GM12801 (cell line): ENCODE results near the gene ITGA2B.

Source experiments
- TF ChIP-seq, protein P1 (sequence below): IDR thresholded peaks from one replicate; pipeline ENCODE4 v1.5.1; 2011; ENCODE audit warnings: control low read depth; ENCODE audit not compliant: insufficient read length; ENCODE audit errors: extremely low read depth

The ITGA2B gene

DNA sequence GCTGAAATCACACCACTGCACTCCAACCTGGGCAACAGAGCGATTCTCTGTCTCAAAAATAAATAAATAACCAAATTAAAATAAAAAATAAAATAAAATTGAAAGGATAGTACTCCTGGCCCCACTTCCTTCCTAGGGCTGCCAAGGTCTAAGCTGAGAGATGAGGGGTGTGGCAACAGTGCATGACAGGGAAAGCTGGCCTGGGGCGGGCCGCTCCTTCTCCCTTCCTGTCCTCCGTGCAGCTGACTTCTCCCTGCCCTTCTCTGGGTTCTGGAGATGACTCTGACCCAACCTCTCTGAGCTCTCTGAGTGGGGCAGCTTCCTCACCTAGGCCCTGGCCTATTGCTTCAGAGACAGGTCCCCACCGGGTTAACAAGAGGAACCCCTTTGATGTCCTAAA, 56.1 kb downstream of the ITGA2B start:
- TF ChIP-seq, protein P1, sequence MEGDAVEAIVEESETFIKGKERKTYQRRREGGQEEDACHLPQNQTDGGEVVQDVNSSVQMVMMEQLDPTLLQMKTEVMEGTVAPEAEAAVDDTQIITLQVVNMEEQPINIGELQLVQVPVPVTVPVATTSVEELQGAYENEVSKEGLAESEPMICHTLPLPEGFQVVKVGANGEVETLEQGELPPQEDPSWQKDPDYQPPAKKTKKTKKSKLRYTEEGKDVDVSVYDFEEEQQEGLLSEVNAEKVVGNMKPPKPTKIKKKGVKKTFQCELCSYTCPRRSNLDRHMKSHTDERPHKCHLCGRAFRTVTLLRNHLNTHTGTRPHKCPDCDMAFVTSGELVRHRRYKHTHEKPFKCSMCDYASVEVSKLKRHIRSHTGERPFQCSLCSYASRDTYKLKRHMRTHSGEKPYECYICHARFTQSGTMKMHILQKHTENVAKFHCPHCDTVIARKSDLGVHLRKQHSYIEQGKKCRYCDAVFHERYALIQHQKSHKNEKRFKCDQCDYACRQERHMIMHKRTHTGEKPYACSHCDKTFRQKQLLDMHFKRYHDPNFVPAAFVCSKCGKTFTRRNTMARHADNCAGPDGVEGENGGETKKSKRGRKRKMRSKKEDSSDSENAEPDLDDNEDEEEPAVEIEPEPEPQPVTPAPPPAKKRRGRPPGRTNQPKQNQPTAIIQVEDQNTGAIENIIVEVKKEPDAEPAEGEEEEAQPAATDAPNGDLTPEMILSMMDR: no peak

DNA sequence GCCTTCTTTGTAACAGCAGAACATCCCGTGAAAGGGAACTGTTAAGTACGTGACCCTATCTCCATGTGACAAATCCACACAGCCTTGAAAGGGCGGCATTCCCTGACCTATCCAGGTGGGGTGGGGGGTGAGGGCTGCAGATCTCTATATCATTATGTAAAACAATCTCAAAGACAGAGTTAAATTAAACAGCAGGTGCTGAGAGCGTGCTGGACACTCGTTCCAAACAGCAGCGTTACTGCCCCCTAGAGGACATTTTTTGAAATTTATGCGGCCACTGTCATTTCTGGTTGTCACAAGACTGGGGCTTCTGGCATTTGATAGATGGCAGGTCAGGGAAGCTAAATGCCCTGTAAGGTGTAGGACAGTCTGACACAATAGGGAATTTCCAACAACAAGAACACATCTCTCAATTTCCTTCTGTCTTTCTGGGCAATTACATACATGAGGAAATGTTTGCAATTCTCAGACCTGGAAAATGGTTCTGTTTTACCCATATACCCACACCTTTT, 58.1 kb downstream of the ITGA2B start:
- TF ChIP-seq, protein P1: no peak

DNA sequence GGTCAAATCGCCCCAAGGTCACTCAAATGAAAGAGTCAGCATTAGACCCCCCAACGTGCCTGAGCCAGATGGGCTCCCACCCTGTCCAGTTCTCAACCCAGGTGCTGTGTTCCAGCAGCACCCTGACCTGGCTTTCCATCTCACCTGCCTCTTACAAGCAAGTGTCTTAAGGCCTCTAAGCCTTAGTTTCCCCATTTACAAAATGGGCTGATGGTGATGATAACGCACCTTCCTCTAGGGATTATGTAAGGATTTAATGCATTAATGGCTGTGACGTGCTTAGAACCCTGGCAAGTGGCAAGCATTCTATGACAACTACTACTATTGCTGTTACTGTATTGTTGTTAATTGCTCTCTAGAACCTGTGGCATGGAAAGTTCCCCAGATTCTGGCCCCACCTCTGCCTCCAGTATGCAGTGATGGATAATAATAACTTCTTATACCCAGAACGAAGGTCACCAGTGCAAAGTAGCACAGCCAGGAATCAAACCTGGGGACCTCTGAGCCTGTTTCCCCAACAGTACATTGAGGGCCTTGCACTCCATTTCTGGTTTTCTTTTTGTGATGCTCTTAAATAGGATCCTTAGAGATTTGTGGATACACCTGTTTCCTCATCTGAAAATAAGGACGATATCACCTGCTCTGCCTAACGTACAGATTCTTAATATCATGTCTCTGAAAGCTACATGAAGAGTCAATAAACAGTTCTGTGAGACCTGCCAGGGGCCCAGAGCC, 61.6 kb downstream of the ITGA2B start:
- TF ChIP-seq, protein P1: no peak

DNA sequence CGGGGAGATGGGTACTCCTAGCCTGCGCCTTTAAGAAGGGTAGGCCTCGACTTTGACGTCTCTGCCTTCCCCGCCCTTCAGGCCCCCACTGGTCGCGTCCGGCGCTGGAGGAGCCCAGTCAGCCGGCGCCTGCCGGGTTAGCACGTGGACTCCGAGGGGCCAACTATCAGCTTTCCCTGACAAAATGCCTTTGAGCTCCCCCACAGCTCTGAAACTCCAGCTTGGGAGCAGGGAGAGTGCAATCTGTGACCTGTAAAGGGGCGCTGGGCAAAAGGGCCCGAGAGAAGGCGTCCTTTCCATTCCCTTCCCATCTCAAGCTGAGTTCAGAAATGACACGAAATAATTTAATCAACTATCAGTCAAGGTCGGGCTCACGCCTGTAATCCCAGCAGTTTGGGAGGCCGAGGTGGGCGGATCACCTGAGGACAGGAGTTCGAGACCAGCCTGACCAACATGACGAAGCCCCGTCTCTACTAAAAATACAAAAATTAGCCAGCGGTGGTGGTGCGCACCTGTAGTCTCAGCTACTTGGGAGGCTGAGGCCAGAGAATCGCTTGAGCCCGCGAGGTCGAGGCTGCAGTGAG, 62.5 kb downstream of the ITGA2B start:
- TF ChIP-seq, protein P1: no peak

DNA sequence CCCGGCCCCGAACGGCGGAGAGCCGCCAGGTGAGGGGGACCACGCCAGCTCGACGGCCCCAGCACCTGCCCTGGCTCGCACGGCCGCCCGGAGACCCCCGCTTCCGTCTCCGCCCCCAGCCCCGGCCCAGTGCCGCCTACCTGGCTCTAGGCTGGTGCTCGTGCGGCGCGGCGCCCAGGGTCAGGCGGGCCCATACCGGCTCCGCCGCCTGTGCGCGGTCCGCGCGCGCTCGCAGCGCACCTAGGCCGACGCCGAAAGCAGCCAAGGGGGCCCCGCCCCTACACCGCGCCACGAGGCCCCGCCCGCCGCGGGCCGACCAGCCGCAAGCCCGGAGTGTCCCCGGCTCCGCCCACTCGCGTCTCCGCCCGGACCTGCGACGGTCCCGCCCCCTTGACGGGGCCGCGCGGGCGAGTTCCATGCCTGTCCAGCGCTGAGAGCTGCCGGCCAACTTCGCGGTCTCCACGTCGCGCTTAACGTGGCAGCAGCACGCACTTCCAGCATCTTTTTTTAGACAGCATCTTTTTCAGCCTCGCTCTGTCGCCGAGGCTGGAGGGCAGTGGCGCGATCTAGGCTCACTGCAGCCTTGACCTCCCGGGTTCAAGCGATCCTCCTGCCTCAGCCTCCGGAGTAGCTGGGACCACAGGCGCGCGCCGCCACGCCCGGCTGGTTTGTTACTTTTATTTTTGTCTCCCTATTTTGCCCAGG, 64.7 kb downstream of the ITGA2B start, which contains the start of gene SLC25A39:
Gene SLC25A39 (minus strand): TSS at position 253 of the 705 bp plus-strand sequence. CDS start 1,261 bp downstream, outside the sequence.
- TF ChIP-seq, protein P1: no peak

DNA sequence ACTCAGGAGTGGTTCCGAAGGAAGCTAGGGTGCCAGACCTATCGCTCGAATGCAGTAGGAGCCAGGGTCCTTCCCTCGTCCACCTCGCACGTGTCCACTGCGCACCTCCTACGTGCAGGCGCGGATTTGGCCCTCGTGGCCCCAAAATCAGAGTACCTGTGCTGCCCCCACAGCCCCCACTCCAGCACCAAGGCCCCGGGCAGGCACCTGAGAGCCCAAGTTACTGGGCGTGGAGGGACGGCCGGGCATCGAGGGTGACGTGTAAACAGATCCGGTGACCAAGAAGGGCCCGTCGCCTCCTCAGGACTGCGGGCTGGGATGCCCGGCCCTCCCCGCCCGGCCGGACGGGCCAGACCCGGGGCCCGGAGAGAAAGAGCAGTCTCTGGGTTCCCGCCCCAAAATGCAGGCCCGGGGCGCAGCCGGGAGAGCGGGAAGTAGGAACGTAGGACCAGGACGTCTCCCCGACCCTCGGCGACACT, 65.3 kb downstream of the ITGA2B start:
- TF ChIP-seq, protein P1: no peak
